GM06990 (cell line): ENCODE results near the gene CORO2A.
A peak's percentile ranks its signal among the peaks of the same experiment; 100 is the strongest.

Experiments
- DNase-seq: peaks from one replicate; pipeline ENCODE4 v3.0.0-alpha.2; 2011; ENCODE audit not compliant: insufficient read length; ENCODE audit errors: extremely low read depth
- H3K27me3 ChIP-seq: replicated peaks from 2 replicates; pipeline ENCODE4 v1.6.0; 2011; ENCODE audit warnings: low read length; ENCODE audit not compliant: control insufficient read depth, insufficient read depth
- H3K36me3 ChIP-seq: 2 replicates; pipeline ENCODE4 v1.5.1; 2011; ENCODE audit warnings: low read length; ENCODE audit not compliant: control insufficient read depth, insufficient read depth
- H3K4me3 ChIP-seq: replicated peaks from 2 replicates; pipeline ENCODE4 v1.5.1; 2011; ENCODE audit warnings: low read depth, mild to moderate bottlenecking, control low read depth, low read length
- CTCF ChIP-seq: IDR thresholded peaks from 2 replicates; pipeline ENCODE4 v1.5.1; 2011; ENCODE audit warnings: low read length, control low read depth, mild to moderate bottlenecking, inconsistent platforms; ENCODE audit not compliant: insufficient read depth, poor library complexity, severe bottlenecking

CORO2A gene

GRCh38 chr9:98146101-98146991 is 46.1 kb downstream of the CORO2A start:
- no peak for TF ChIP-seq CTCF
- H3K4me3 ChIP-seq = no peak overlapping the region

GRCh38 chr9:98144631-98145030 is 47.8 kb downstream of the CORO2A start:
- H3K4me3 ChIP-seq = no peak overlapping the region
- no peak for DNase-seq
- no peaks in the 10 kb centered on the region for H3K27me3 ChIP-seq
- no peaks in the 10 kb centered on the region for H3K36me3 ChIP-seq
- TF ChIP-seq CTCF = no peak

More at GRCh38 chr9:98146101-98146991, 46.1 kb downstream of the CORO2A start:
- peak; percentile 46 for DNase-seq
- Histone ChIP-seq H3K36me3 (no peaks in the 10 kb centered on the region), H3K27me3 (no peaks in the 10 kb centered on the region)

- Histone ChIP-seq H3K36me3 (no peaks in the 10 kb centered on the region), H3K4me3 (no peak overlapping the region), H3K27me3 (no peaks in the 10 kb centered on the region)
- TF ChIP-seq CTCF = no peak
- DNase-seq = no peak
These were observed 48.4 kb downstream of the CORO2A start for GRCh38 chr9:98144076-98144475.

- no peak for TF ChIP-seq CTCF
- Histone ChIP-seq H3K4me3 (no peak overlapping the region), H3K27me3 (no peaks in the 10 kb centered on the region), H3K36me3 (no peaks in the 10 kb centered on the region)
- DNase-seq = no peak
These were observed 49.4 kb downstream of the CORO2A start for GRCh38 chr9:98142925-98143481.

- no peak for DNase-seq
- H3K27me3 ChIP-seq = no peaks in the 10 kb centered on the region
- H3K36me3 ChIP-seq = no peaks in the 10 kb centered on the region
- no peak overlapping the region for H3K4me3 ChIP-seq
- no peak for TF ChIP-seq CTCF
These were observed 50.1 kb downstream of the CORO2A start for GRCh38 chr9:98142182-98142907.
